GM19397 (cell line): ENCODE results near the gene BMPR2.
A peak's percentile ranks its signal among the peaks of the same experiment; 100 is the strongest.

ENCODE experiments used
- ATAC-seq: cut with Tn5 transposase; IDR thresholded peaks from one replicate; pipeline ENCODE4 v1.9.1; 2021; ENCODE audit warnings: mild to moderate bottlenecking, moderate library complexity; ENCODE audit not compliant: unreplicated experiment

Gene BMPR2

GRCh38 chr2:202588647-202589581 lies 212.8 kb downstream of the BMPR2 start:
- ATAC-seq: no peak

- no peak for ATAC-seq
Measured at GRCh38 chr2:202589582-202589949, 213.4 kb downstream of the BMPR2 start.

DNA sequence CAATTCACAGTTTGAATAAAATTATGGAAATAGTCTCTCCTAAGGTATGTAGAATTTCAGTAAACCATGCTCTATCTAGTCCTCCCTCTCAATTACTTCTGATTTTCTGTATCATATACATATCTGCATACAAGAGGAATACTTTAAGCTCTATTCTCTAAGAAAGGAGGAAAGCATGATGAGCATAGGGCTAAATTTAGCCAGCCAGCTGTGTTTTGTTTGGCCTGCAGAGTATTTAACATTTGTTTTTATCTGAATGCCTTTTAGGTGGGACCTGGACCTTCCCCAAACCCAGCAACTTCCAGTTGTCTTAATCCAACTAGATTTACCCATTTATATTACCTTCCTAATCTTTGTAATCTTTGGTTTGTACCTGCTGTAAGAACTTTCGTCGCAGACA lies 216.4 kb downstream of the BMPR2 start:
- ATAC-seq: no peak

DNA sequence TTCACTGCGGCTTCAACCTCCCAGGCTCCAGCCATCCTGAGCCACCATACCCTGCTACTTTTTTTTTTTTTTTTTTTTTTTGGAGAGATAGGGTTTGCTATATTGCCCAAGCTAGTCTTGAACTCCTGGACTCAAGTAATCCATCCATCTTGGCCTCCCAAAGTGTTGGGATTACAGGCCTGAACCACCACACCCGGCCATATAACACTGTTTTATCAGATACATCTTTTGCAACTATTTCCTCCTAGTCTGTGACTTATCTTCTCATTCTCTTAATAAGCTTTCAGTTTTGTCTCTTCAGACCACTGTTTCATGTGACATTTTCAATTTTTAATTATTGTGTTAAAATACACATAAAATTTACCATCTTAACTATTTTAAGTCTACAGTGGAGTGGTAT lies 223.0 kb downstream of the BMPR2 start:
- no peak for ATAC-seq

DNA sequence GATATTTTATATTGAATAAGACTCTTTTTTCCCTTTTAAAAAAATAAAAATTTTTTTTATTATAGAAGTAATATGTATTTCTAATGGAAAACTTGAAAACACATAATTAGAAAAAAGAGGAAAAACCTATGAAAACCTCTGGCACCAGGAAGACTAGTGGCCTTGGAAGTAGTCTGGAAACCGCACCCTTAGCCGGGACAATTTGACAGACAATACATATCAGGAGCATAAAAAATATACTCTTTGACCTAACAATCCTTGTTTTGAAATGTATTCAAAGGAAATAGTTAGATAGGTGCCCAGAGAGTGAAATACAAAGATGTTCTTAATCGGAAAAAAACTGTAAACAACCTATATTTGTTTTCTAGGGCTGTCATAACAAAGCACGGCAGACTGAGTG lies 223.8 kb downstream of the BMPR2 start:
- no peak for ATAC-seq

- ATAC-seq: no peak
Measured at GRCh38 chr2:202604699-202605098, 228.6 kb downstream of the BMPR2 start.

DNA sequence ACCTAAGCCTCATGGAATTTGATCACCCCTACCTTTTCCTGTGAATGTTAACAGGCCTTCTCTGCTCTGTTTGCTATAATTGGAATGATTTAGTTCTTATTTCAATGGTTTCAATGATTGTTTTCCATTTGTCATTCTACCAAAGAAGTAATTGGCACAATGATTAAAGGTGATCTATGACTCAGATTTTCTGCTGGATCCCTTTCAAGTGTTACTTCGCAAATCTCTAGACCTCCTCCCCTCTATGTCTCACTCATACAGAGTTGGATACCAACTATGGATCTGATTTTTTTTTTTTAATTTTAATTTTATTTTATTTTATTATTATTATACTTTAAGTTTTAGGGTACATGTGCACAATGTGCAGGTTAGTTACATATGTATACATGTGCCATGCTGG lies 229.0 kb downstream of the BMPR2 start:
- no peak for ATAC-seq

DNA sequence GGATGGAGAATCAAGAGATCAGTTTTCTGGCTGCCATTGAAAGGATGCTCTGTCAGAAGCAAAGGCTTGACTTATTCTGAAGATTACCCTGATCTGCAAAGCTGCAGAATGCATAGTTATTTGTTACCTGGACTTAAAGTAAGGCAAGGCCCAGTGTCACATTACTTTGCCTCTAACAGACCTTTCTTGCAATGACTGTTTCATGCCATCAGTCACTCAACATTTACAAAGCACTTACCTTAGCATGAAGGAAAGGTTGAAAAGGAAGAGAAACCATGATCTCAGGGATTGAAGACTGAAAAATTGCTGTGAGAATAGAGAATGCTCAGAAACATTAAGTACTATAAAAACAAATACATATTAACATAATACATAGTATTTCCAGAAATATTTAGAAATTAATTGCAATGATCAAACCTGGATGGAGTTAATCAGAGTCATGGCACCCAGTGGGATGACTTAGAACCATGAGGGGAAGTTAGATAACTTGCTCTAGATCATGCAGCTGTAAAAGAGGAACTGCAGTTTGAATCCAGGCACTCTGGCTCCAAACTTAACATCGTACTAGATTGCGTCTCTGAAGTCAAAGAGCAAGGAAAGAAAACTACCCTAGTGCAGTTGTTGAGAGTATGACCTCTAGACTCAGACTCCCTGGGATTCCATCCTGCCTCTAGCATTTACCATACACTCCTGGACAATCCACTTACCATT lies 232.2 kb downstream of the BMPR2 start:
- no peak for ATAC-seq

DNA sequence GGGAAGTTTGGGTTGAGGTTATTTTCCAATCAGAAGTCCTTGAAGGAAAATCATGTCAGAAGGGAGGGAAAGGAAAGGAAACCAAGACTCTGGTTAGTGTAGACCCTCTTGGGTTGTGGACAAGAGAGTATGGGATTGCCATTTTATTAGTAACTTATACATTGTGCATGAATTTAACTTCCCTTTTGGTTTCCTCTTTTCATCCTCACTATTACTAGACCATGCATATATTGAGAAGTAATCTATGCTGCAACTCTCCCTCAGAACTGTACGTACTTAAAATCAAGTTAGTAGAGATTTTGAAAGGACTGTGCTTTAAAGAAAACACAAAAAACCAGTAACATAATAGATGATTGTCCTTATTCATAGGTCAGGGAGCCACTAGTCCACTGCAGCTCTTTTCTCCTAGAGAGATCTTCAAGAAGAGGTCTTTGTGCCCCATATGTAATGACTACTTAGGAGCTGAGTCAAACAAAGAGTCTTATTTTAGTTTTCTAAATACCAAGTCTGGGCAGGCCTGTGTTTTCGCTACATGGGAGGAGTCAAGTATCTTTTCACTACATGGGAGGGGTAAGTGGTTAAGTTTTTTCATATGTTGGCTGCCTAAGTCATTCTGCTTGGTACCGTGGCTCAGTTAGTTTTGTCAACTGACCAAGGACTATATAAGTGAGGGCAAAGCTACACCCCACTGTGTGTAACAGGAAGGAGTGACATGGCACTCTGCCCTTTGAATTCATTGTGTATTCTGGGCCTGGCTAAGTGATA lies 233.4 kb downstream of the BMPR2 start:
- peak; percentile 89 for ATAC-seq

DNA sequence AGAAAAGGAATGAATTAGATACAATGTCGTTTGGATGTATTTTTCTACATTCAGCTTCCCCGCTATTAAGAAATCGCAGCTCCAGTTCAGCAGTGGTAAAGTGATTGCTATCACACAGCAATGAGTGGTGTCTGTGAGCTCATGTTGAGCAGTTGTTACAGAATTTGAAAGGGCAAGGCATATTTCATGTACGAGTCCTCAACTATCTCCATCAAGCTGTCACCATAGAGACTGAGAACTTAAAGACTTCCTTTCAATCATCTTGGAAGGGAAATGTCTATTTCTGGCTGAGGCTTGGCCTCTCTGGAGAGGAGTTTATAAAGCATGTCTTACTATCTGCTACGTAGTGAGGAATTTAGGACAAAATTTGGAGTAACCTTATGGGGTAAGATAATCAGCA lies 234.3 kb downstream of the BMPR2 start:
- no peak for ATAC-seq

GRCh38 chr2:202612145-202612544 lies 236.0 kb downstream of the BMPR2 start:
- no peak for ATAC-seq

DNA sequence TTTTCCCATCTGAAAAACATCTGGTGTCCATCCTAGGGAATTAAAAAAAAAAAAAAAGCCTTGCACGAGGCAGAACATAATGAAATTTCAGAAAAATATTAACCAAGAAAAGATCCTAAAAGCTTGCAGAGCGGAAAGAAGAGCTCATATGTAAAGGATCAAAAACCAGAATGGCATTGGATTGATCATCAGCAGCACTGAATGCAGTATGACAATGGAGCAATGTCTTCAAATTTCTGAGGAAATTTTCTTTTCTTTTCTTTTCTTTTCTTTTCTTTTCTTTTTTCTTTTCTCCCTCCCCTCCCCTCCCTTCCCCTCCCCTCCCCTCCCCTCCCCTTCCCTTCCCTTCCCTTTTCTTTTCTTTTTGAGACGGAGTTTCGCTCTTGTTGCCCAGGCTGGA lies 237.4 kb downstream of the BMPR2 start:
- no peak for ATAC-seq
